HepG2 (cell line): ENCODE measurements around the gene ZNF222. TPM values are rescaled to one million over a fixed set of nuclear protein-coding genes. Genes with fewer than 3 reads are reported as not detected.

Experiments
- DMTF1 ChIP-seq: sonication (generic); formaldehyde crosslinking; IDR thresholded peaks from 2 replicates; pipeline ENCODE4 v1.4.0; 2020; ENCODE audit warnings: mild to moderate bottlenecking, missing genetic modification reagents
- HMG20A ChIP-seq: IDR thresholded peaks from 2 replicates; pipeline ENCODE4 v1.6.1; 2016; ENCODE audit warnings: borderline replicate concordance
- HNRNPL ChIP-seq: fragments of 200-400 bp; formaldehyde crosslinking; IDR thresholded peaks from 2 replicates; pipeline ENCODE4 v1.6.1; 2017; ENCODE audit warnings: mild to moderate bottlenecking, low read depth, low read length
- KDM5A ChIP-seq: fragments of 200-600 bp; sonication (generic); IDR thresholded peaks from 2 replicates; pipeline ENCODE4 v1.7.0; 2018; ENCODE audit warnings: antibody characterized with exemption, mild to moderate bottlenecking, low read length, borderline replicate concordance
- KLF15 ChIP-seq: sonication (generic); formaldehyde crosslinking; IDR thresholded peaks from 2 replicates; pipeline ENCODE4 v1.8.1; 2023; ENCODE audit warnings: borderline replicate concordance, mild to moderate bottlenecking, inconsistent platforms, missing genetic modification reagents, mixed read lengths
- KMT2B ChIP-seq: IDR thresholded peaks from 2 replicates; pipeline ENCODE4 v1.6.1; 2016; ENCODE audit warnings: missing genetic modification reagents, missing compliant biosample characterization
- MEIS1 ChIP-seq: sonication (generic); formaldehyde crosslinking; IDR thresholded peaks from 2 replicates; pipeline ENCODE4 v1.9.0; 2021; ENCODE audit warnings: mild to moderate bottlenecking, missing genetic modification reagents, moderate library complexity, borderline replicate concordance
- MEIS2 ChIP-seq: sonication (generic); formaldehyde crosslinking; IDR thresholded peaks from 2 replicates; pipeline ENCODE4 v1.9.0; 2021; ENCODE audit warnings: mild to moderate bottlenecking, missing genetic modification reagents
- MXI1 ChIP-seq: IDR thresholded peaks from 3 replicates; pipeline ENCODE4 v1.6.1; 2012; ENCODE audit warnings: low read depth, low read length, inconsistent platforms, borderline replicate concordance
- PREB ChIP-seq: sonication (generic); formaldehyde crosslinking; IDR thresholded peaks from 2 replicates; pipeline ENCODE4 v1.4.0; 2020; ENCODE audit warnings: missing genetic modification reagents
- ZMAT5 ChIP-seq: sonication (generic); formaldehyde crosslinking; IDR thresholded peaks from 2 replicates; pipeline ENCODE4 v1.5.0; 2020; ENCODE audit warnings: mild to moderate bottlenecking, low read depth, missing genetic modification reagents, borderline replicate concordance
- ZNF234 ChIP-seq: sonication (generic); formaldehyde crosslinking; conservative IDR thresholded peaks from 2 replicates; pipeline ENCODE4 v1.5.1; 2020; ENCODE audit warnings: mild to moderate bottlenecking, missing genetic modification reagents
- ZNF362 ChIP-seq: sonication (generic); formaldehyde crosslinking; IDR thresholded peaks from 2 replicates; pipeline ENCODE4 v1.4.0; 2020; ENCODE audit warnings: missing genetic modification reagents, mild to moderate bottlenecking, borderline replicate concordance
- ZNF468 ChIP-seq: sonication (generic); formaldehyde crosslinking; IDR thresholded peaks from 2 replicates; pipeline ENCODE4 v1.8.0; 2022; ENCODE audit warnings: mild to moderate bottlenecking, moderate library complexity, missing genetic modification reagents
- ZNF550 ChIP-seq: sonication (generic); formaldehyde crosslinking; IDR thresholded peaks from 2 replicates; pipeline ENCODE4 v1.4.0; 2020; ENCODE audit warnings: mild to moderate bottlenecking, missing genetic modification reagents, borderline replicate concordance
- ZNF598 ChIP-seq: sonication (generic); formaldehyde crosslinking; IDR thresholded peaks from 2 replicates; pipeline ENCODE4 v1.5.1; 2020; ENCODE audit warnings: mild to moderate bottlenecking, missing genetic modification reagents, borderline replicate concordance
- ZNF619 ChIP-seq: sonication (generic); formaldehyde crosslinking; IDR thresholded peaks from 2 replicates; pipeline ENCODE4 v1.4.0; 2020; ENCODE audit warnings: mild to moderate bottlenecking, missing genetic modification reagents
- ZNF687 ChIP-seq: sonication (generic); formaldehyde crosslinking; IDR thresholded peaks from 2 replicates; pipeline ENCODE4 v1.5.1; 2020; ENCODE audit warnings: mild to moderate bottlenecking, missing genetic modification reagents, moderate library complexity
- ZSCAN12 ChIP-seq: sonication (generic); formaldehyde crosslinking; IDR thresholded peaks from 2 replicates; pipeline ENCODE4 v1.9.0; 2021; ENCODE audit warnings: mild to moderate bottlenecking, missing genetic modification reagents
- polyA plus RNA-seq, 8 experiments: library from polyadenylated mRNA; depleted of rRNA in 3 of 8; stranded (reverse) in 7 of 8; unstranded in 1 of 8; fragments of >200 nt; fragmentation: Illumina TruSeq in 4 of 8; extraction: Trizol in 4 of 8; gene quantifications; 2 replicates each; pipeline versions ENCODE4 v1.2.1 to v1.2.3, GENCODE V29; 2011 to 2016; ENCODE audit warnings: low read depth in 4 of 8, missing spikeins in 1 of 8, mixed read lengths in 1 of 8; ENCODE audit not compliant: insufficient read depth in 1 of 8
- total RNA-seq, 5 experiments: library from RNA; depleted of rRNA; stranded (reverse); fragments of >200 nt; fragmentation: Illumina TruSeq; extraction: Trizol; gene quantifications; 2 replicates each; pipeline ENCODE4 v1.2.3, GENCODE V29; 2016; ENCODE audit warnings: low read depth in 1 of 5

ZNF222 gene
- total and polyA plus RNA-seq, 2 of the 13 experiments (the other 11 are each of a cell fraction or from before 2014, with no cell fraction given), result 2.2 to 6.2 TPM

- TF ChIP-seq ZNF598, result no peak
- TF ChIP-seq KMT2B (CRISPR knock-in tag), result peak; percentile 82; the same call in 1 of the 2 replicates
- peak; percentile 57; the same call in 1 of the 2 replicates for TF ChIP-seq MEIS2
- no peak for TF ChIP-seq HNRNPL
- TF ChIP-seq MXI1, result peak; percentile 63; the same call in 1 of the 3 replicates
- peak; percentile 54; the same call in 1 of the 2 replicates for TF ChIP-seq KDM5A
- no peak for TF ChIP-seq ZNF468 (CRISPR knock-in tag)
- TF ChIP-seq DMTF1, result no peak
- peak; percentile 77 for TF ChIP-seq MEIS1 (CRISPR knock-in tag)
- TF ChIP-seq HMG20A, result no peak
- TF ChIP-seq ZNF362 (CRISPR knock-in tag), result peak; percentile 54; the same call in 1 of the 2 replicates
- TF ChIP-seq ZNF234 (CRISPR knock-in tag), result no peak
- TF ChIP-seq ZSCAN12 (CRISPR knock-in tag), result no peak
- no peak for TF ChIP-seq PREB
- TF ChIP-seq ZNF550 (CRISPR knock-in tag), result 0 out of 2 replicates have a peak, but pooled peaks have one; percentile 54
- TF ChIP-seq ZNF619 (CRISPR knock-in tag), result 0 out of 2 replicates have a peak, but pooled peaks have one; percentile 81
- no peak for TF ChIP-seq ZMAT5
- no peak for TF ChIP-seq KLF15 (CRISPR knock-in tag)
- peak; percentile 68 for TF ChIP-seq ZNF687 (CRISPR knock-in tag)
These were observed 22.4 kb upstream of the ZNF222 start, which contains the start of gene ZNF230 (continued) for GRCh38 chr19:44002566-44003460.
